ENCODE measurements around the gene NAV3. TPM values are rescaled to one million over a fixed set of nuclear protein-coding genes. Genes with fewer than 3 reads are reported as not detected.

Gene NAV3
- total RNA-seq, 1 experiment from 2014 or later = 3.0 TPM

- no peak overlapping the region for H2BK15ac ChIP-seq (ENCODE audit: low read depth, low read length)
- no peak overlapping the region for H3K56ac ChIP-seq (ENCODE audit: insufficient read length, low read depth, low read length)
- peaks cover 13 to 16% of the 10 kb centered on the region in 2 experiments for H3K4me1 Mint-ChIP-seq
- H3K27me3 ChIP-seq (ENCODE audit: insufficient read depth, low read length) = no peaks in the 10 kb centered on the region
- H2BK120ac ChIP-seq (ENCODE audit: low read depth, low read length, poor library complexity, severe bottlenecking) = no peak overlapping the region
- no peak overlapping the region for H2BK20ac ChIP-seq (ENCODE audit: low read depth, low read length, poor library complexity, severe bottlenecking)
- DNase-seq = no peak
- no peaks in the 10 kb centered on the region for H3K9me3 ChIP-seq (ENCODE audit: control insufficient read depth, low read depth, low read length)
- no peak overlapping the region for H3K18ac ChIP-seq (ENCODE audit: insufficient read length, low read depth, low read length)
- no peak overlapping the region for H2AK5ac ChIP-seq (ENCODE audit: insufficient read length, low read length)
- H3K9ac ChIP-seq (ENCODE audit: extremely low read depth, insufficient read length, low read length) = no peak overlapping the region
- H3K27ac Mint-ChIP-seq = no peak overlapping the region
- H3K4ac ChIP-seq (ENCODE audit: low read depth, low read length) = no peak overlapping the region
- no peak overlapping the region for H3K27ac ChIP-seq (ENCODE audit: insufficient read length, low read depth, low read length)
- no peak overlapping the region for H3K4me3 Mint-ChIP-seq
- H3K14ac ChIP-seq (ENCODE audit: insufficient read depth, low read length) = no peak overlapping the region
- no peak overlapping the region for H2BK5ac ChIP-seq (ENCODE audit: insufficient read length, low read length)
- no peaks in the 10 kb centered on the region for H4K20me1 ChIP-seq (ENCODE audit: control insufficient read depth, insufficient read depth, insufficient read length)
- no peaks in the 10 kb centered on the region for H3K9me3 Mint-ChIP-seq
- peaks cover 5% of the 10 kb centered on the region; the same call in 1 of the 2 replicates for H3K4me1 ChIP-seq (ENCODE audit: insufficient read depth, low read length)
- H3K27me3 Mint-ChIP-seq (ENCODE audit: low read depth) = no peaks in the 10 kb centered on the region
- no peak overlapping the region for H4K8ac ChIP-seq (replicated peaks; ENCODE audit: insufficient read length, low read depth, low read length)
- TF ChIP-seq CTCF (conservative IDR thresholded peaks at IDR 0.05) = no peak
- H2AFZ ChIP-seq (ENCODE audit: low read length) = no peak overlapping the region
- H4K5ac ChIP-seq (ENCODE audit: insufficient read length, low read depth, low read length) = no peak overlapping the region
- no peaks in the 10 kb centered on the region for H3K79me1 ChIP-seq (ENCODE audit: insufficient read depth, low read depth, low read length, poor library complexity, severe bottlenecking)
- no peak overlapping the region for H3K4me2 ChIP-seq (ENCODE audit: insufficient read depth, insufficient read length, low read length)
- no peaks in the 10 kb centered on the region for H3K36me3 Mint-ChIP-seq (ENCODE audit: insufficient read depth in 1 of 3, low read depth in 3 of 3)
- no peaks in the 10 kb centered on the region for H3K23me2 ChIP-seq (ENCODE audit: insufficient read length, low read depth, low read length, poor library complexity, severe bottlenecking)
- no peak overlapping the region for H4K91ac ChIP-seq (ENCODE audit: insufficient read length, low read depth, low read length)
- no peak overlapping the region for H2BK12ac ChIP-seq (ENCODE audit: insufficient read length, low read depth, low read length)
- no peak overlapping the region for H3K23ac ChIP-seq (ENCODE audit: insufficient read length, low read depth, low read length)
- no peak overlapping the region for H3T11ph ChIP-seq (ENCODE audit: low read length)
- no peaks in the 10 kb centered on the region for H3K79me2 ChIP-seq (ENCODE audit: insufficient read depth, low read length)
These were observed 65.0 kb downstream of the NAV3 start for GRCh38 chr12:77895699-77896098.
